NCI-H2227 treated with DMSO at 0.1 percent for 48 hours (cell line): ENCODE results near the gene SFTPD.
"Not testable (repeated sequence)": the region's sequence is repeated elsewhere in the genome, so short reads cannot be mapped to it uniquely, and the experiment has no call there.

Source experiments
- DNase-seq: peaks from one replicate; lab custom pipeline; 2025; lab: John Stamatoyannopoulos, UW

The SFTPD gene

DNA sequence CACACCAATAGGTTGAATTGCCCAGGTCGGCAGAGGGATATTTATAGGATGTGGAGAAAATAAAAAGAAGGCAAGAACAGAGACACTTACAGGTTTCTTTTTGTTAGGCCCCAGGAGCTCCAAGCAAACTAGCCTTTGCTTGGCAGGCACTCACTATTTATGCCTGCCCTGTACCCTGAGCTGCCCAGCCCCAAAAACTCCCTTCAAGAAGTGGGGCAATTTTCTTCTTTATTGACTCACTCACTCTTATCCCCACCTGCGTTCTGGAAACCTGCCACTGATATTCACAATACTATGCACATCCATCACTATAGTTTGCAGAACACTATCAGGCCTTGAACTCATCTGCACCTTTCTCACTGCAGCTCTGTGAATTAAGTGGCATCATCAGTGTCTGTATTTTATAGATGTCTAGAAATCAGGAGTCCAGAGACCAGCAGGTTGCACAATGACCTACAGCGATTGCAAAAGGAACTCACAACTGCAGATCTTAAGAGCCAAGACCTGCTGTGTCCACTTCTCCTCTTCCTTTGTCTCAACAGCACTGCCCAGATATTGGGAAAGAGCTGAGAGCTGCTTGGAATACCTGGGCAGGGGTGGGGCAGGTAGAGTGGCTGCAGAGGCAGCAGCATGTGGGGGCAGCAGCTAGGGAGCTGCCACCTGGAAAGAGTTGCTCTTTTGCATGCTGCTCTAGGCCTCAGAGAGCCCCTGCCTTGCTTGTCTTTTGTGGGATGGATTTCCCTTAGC is at the start of gene SFTPD:
Gene SFTPD, minus strand, starts transcription at position 130 of the 747 bp plus-strand sequence. CDS start 2,446 bp downstream, outside the sequence.
- no peak for DNase-seq

DNA sequence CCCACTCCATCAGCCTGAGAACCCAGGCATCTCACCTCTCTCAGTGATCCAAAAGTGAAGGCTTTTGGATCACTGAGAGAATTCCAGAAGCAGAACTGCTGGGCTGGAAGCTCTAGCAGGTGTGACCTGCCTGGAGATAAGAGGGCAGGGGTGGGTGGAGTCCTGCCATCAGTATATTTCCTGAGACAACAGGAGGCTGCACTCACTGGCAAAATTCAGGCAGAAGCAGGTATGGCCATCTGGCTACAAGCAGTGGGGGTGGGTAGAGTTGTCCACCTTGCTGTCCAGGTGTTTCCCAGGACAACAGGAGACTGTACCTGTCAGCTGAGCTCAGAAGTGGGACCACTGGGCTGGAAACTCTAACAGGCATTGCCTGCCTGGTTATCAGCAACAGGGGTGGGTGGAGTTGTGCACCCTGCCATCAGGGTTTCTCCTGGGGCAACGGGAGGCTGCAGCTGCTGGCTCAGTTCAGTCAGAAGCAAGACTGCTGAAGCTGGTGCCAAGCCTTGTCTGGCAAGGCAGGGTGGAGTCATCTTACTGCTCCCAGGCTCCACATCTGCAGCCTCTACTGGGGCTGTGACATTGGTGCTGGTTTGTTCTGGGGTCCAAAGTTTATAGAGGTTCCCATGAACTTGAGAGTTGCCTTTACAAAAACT is 47.2 kb upstream of the SFTPD start:
- no peak for DNase-seq

DNA sequence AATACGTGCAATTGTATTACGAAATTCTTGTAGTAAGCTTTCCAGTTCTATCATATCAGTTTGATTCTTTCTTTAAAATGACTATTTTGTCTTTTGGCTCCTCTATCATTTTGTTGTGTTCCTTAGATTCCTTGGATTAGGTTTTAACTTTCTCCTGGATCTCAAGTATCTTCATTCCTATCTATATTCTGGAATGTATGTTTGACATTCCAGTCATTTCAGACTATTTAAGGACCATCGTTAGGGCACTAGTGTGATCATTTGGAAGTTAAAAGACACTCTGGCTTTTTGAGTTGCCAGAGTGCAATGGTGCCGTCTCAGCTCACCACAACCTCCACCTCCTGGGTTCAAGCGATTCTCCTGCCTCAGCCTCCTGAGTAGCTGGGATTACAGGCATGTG is 45.7 kb upstream of the SFTPD start:
- DNase-seq, result no peak

DNA sequence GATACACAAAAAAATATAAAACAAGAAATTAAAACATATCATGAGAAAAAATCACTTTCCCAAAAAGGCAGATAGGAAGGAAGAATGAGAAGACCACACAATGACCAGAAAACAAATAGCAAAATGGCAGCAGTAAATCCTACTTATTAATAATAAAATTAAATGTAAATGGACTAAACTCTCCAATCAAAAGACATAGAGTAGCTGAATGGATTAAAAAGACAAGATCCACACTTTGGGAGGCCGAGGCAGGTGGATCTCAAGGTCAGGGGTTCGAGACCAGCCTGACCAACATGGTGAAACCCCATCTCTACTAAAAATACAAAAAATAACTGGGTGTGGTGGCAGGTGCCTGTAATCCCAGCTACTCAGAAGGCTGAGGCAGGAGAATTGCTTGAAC is 39.3 kb upstream of the SFTPD start:
- DNase-seq, result not testable (repeated sequence)

DNA sequence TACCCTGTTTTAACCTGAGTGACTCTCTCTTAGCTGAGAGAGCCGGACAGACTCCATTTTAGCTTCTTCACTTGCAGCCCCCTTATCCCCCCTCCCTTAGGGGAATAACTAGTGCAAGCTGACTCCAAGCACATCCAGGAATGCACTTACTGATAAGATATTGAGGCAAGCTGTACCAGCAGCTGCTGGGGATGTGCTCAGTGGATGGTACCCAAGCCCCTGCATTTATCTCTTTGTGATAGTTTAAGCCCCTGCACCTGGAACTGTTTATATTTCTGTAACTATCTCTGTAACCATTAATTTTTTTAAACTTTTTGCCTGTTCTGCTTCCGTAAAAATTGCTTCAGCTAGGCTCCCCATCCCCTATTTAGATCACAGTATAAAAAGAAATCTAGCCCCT is 37.8 kb upstream of the SFTPD start:
- not testable (repeated sequence) for DNase-seq

DNA sequence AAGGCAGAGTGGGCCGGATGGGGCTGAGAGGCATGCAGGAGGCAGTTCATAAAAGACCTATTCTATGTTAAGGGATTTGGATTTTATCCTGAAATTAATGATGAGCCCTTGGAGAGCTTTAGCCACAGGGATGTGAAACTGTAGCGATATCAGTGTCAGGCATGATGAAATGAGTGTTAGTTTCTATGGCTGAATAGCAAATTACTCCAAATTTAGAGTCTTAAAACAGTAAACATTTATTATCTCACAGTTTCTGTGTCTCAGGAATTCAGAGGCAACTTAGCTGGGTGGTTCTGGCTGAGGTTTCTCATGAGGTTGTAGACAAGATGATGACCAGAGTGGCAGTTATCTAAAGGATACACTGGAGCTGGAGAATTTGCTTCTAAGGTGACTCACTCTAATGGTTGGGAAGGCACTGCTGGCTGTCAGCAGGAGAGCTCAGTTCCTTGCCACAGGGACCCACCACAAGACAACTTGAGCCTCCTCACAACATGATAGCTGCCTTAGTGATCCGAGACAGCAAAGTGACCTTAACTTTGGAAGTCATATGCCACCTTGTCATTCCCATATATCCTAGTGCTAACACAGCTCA is 36.7 kb upstream of the SFTPD start:
- DNase-seq, result no peak

DNA sequence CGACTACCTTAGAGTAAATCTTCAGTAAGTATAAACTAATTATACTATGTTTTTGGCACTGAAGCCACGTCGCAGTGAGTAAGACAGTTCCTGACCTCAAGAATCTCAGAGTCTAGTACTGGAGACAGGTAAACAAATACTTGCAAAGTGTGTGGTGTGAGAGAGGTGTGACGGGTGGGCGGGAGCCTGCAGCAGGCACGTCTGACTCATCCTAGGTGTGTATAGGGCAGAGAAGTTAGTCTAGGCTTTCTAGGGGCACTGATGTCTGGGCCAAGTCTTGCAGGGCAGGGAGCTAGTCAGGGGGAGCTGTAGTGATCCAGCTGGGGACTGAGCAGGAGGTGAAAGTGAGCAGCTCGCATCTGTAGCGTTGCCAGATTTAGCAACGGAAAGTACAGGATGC is 35.9 kb upstream of the SFTPD start:
- DNase-seq, result no peak

DNA sequence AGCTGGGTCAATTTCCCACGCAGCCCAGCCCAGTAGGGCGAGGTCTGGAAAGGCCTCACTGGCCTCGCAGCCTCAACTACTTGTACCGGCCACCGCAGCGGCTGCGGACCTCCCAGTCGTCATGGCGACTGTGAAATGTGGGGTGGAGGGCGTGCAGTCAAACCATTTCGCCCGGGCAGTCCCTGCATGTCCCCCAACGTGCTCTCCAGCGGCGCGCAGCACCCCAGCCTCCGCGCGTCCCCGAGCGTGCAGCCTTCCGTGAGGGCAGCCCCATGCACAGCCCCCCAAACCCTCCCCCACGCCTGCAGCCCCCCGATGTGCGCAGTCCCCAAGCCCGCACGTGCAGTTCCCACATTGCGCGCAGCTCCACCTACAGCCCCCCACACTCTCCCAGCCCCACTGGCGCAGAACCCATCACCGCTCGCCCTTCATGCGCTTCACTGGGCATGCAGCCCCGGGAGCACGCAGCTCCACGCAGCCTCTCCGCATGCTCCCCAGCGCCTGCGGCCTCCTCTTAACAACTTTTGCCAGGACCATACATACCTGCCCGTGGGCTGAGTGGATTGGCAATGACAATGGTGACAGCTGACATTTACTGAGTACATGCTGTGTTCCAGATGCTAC is 34.5 kb upstream of the SFTPD start:
- DNase-seq, result no peak

DNA sequence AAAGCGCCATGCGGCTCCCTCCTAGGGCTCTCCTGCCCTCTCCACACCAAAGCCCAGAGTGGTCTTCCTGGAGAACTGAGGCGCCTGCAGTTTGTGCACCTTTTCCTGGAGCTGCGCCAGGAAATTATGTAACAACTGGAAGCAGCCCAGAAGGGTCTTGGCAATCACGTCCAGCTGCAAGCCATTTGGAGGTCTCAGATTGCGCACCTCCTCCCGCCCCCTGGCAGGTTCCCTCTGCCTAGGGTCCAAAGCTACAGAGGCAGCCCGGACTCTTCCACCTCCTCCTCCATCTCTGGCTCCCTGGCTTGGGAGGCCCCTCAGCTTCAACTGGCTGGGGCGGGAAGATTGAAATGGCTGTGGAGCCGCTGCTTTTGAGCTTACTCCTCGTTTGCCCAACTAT is 34.0 kb upstream of the SFTPD start:
- no peak for DNase-seq

DNA sequence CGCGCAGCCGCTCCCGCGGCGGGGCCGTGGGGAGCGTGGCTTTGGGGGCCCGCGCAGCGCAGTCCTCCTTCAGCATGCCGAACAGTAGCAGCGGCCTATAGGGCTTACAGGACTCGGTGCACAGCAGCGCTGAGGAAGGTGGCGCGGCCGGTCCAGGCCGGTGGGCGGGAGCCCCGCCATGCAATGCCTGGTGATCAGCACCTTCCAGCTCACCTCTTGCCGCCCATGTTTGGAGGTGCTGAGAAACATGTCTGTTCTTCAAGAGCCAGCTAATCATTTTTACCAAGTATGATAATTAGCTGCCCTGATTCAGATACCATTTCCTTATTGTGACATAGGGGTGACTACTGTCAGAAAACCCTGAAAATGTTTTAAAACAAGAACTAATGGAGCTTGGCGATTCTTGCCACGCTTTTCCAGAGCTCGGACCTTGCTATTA is 33.5 kb upstream of the SFTPD start:
- no peak for DNase-seq

DNA sequence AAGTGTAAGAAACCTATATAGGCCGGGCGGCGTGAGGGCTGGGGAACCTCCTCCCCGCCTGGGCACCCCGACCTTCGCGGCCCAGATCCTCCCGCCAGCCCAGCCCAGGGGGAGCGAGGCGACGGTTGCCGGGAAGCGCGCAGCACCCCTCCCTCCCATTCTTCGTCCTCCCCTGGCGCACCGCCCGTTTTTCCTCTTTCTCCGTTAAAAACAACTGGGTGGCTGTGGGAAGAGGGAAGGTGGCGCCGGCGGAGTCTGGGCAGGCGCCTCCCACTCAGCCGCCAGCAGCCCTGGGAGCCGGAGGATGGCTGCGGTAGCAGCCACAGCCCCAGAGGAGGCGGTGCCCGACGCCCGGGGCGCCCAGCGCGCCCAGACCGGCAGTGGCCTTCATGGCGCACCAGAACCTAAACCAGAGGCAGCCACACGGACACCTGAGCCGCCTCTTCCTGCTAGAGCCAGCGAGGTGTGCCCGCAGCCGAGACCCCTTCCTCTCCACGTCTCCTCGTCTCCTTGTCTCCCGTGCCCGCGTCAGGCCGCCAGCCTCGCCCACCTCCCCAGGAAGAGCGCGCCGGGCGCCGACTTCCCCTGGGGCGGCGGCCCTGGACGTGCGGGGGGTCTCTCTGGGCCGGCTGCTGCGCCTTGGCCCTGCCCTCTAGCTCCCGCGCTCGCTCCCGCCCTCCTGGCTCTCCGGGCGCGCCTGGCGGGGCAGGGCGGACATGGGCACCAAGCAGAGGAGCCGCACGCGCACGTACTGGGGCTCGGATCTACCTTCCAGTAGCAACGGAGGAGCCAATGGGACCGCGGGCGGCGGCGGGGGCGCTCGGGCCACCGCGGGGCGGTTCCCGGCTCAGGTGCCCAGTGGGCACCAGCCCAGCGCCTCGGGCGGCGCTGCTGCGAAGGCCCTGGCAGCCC is 32.8 kb upstream of the SFTPD start:
- DNase-seq, result peak; percentile 55

DNA sequence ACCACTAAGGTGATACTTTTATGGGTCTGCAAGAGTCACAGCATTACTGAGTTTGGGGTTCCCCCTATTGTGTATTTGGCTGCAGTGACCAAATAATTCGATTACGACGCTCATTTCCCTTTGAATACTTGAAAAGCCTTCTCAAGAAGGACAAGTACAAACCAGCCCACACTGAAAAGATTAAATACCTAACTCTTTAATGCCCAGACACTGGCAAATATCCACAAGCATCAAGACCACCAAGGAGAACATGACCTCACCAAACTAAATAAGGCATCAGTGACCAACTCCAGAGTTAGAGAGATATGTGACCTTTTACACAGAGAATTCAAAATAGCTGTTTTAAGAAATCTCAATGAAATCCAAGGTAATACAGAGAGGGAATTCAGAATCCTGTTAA is 31.8 kb upstream of the SFTPD start:
- no peak for DNase-seq

DNA sequence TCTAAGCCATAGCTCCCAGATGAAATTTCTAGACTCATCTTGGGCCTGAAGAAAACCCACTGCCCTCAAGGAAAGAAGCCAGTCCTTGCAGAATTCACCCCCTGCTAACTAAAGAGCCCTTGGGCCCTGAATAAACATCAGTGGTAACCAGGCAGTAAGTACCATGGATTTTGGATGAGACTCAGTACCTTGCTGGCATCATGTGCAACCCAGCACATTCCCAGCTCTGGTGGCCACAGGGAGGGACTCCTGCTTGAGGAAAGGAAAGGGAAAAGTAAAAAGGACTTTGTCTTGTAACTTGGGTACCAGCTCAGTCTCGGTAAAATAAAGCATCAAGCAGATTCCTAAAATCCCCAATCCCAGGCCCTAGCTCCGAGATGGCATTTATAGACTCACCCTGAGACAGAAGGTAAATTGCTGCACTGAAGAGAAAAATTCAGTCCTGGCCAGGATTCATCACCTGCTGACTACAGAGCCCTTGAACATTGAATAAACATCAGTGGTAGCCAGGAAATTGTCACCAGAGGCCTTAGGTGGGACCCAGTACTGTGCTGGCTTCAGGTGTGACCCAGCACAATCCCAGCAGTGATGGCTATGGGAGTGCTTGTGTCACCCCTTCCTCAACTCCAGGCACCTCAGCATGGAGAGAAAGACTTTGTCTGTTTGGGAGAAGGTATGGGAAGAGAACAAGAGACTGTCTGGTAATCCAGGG is 31.2 kb upstream of the SFTPD start:
- no peak for DNase-seq

DNA sequence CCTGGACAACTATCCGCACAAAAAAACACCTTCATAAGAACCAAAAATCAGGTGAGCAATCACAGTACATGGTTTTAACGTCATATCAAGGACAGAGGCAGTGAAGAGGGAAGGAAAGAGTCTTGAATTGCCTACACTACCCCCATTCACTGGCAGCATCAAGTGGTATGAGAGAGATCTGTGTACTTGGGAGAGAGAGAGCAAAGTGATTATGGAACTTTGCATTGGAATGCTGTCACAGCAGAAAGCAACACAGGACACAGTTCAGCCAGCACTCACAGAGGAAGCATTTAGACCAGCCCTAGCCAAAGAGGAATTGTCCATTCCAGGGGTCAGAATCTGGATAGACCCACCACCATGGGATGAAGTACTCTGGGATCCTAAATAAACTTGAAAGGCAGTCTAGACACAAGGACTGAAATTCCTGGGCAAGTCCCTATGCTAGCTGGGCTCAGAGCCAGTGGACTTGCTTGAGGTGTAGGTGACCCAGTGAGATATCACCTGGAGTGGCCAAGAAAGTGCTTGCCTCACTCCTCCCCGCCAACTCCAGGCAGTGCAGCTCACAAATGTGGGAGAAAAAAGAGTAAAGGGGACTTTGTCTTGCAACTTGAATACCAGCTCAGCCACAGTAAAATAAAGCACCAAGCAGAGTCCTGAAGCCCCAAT is 30.5 kb upstream of the SFTPD start:
- DNase-seq, result no peak

DNA sequence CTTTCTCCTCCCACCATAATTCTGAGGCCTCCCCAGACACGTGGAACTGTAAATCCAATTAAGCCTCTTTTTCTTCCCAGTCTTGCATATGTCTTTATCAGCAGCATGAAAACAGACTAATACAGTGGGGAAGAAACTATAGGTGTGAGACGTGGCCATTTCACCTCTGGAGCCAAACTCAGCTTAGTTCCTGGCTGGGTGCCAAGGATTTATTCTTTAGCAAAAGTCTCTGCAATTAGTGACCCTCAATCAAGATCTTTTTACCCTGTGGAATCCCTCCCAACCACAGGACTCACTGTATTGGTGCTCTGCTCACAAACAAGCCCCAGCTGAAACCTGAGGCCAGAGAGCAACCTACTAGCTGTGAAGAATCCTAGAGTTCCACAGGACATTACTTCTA is 28.1 kb upstream of the SFTPD start:
- DNase-seq, result no peak

DNA sequence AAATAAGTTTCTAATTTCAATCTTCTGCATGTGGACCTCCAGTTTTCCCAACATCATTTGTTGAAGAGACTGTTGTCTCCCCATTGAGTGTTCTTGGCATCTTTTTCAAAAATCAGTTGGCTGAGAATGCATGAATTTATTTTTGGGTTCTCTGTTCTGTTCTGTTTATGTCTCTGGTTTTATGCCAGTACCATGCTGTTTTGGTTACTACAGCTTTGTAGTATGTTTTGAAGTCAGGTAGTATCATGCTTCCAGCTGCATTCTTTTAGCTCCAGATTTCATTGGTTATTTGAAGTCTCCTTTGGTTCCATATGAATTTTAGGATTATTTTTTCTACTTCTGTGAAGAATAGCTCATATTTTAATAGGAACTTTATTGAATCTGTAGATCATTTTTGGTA is 21.2 kb upstream of the SFTPD start:
- no peak for DNase-seq

DNA sequence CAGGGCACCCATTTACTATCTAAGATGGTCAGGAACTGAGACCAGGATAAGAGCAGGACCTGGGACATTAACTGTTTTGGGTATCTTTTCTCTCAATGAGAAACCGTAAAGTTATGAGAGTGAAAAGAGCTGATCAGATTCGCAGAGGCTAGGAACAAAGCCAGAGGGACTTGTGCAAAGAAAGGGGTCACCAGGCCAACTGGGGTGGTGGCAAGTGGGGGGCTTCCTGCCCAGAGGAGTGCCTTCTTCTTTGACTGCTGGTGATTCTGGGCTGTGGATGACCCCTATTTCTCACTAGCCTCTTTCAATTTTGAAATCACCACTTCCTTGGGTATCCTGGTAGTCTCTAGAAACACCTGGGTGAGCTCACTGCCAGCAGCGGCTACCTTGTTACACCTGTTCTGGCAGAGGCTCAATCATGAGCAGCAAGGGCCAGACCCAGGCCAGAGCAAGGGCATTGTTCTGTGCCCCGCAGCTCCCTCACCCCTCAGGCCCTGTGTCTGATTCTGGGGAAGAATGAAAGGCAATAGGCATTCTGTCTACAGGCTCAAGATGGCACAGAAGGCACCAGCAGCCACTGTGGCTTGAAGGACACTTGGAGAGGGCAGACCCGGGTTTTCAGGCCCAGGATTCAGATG is 999 bp downstream of the SFTPD start:
- DNase-seq, result no peak

DNA sequence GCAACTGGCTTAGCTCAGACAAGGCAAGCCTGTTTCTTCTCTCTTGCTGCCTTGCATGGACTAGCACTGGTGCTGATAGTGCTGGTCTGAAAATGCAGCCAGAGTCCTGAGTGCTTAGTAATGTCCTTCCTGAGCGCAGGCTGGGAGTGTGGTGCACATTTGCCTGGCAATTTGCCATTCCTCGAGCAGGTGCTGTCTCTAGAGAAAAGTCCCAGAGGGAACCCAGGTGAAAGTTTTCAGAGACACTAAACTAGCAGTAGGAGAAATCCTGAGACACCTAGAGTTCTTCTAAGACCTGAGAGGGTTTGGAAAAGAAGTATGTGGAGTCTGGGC is 1.9 kb downstream of the SFTPD start:
- no peak for DNase-seq

DNA sequence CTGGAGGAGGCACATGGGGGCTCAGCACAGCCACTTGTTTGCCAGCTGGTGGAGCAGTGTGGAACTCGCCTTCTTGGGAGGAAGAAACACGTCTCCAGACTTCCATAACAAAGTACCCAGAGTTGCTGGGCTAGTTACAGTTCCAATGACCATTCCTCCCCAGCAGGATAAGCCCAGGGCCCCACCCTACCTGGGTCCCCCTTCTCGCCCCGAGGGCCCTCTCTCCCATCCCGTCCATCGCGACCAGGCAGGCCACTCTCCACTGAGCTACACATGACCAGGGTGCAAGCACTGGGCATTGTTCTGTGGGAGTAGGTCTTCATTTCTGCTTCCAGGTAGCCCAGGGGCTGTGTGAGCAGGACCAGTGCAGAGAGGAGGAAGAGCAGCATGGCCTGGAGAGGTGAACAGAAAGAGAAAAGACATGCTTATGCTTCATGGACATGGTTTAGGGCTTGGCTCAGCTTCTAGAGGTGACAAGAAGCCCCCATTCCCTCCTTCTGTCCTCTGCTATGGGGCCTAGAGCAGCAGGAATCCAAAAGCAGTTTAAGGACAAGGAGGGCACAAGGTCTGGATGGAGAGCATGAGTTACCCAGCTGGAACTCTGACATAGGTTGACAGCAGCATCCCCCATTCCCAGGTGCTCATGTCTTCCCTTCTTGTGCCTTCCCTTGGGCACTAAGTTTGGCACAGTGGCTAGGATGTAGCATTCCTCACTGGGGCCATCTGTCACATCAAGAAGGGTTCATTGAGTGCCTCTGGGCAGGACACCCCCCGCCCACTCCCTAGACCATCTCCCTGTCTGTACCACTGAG is 2.4 kb downstream of the SFTPD start:
- DNase-seq, result no peak
